WTC11 (cell line): ENCODE data around the gene GLOD4.

Source experiments
- CTCF ChIP-seq: fragments of 200-600 bp; IDR thresholded peaks from 2 replicates; pipeline ENCODE4 v1.8.0; 2022; ENCODE audit warnings: antibody characterized with exemption
- FOXJ3 ChIP-seq: sonication (generic); formaldehyde crosslinking; IDR thresholded peaks from 2 replicates; pipeline ENCODE4 v1.9.0; 2021; ENCODE audit warnings: missing genetic modification reagents, mild to moderate bottlenecking, borderline replicate concordance
- FOXK1 ChIP-seq: sonication (generic); formaldehyde crosslinking; IDR thresholded peaks from 2 replicates; pipeline ENCODE4 v1.8.0; 2022; ENCODE audit warnings: mild to moderate bottlenecking, moderate library complexity, missing genetic modification reagents
- IRF2 ChIP-seq: sonication (generic); formaldehyde crosslinking; IDR thresholded peaks from 2 replicates; pipeline ENCODE4 v1.8.0; 2022; ENCODE audit warnings: low read depth, missing genetic modification reagents, borderline replicate concordance
- NFYB ChIP-seq: sonication (generic); formaldehyde crosslinking; conservative IDR thresholded peaks from 2 replicates; pipeline ENCODE4 v1.8.0; 2022; ENCODE audit warnings: low read depth, missing genetic modification reagents
- ZMAT4 ChIP-seq: fragments of 250-450 bp; sonication (Bioruptor Pico); IDR thresholded peaks from 2 replicates; pipeline ENCODE4 v1.9.0; 2021; ENCODE audit warnings: mild to moderate bottlenecking
- ZNF232 ChIP-seq: sonication (generic); formaldehyde crosslinking; IDR thresholded peaks from 2 replicates; pipeline ENCODE4 v1.8.0; 2022; ENCODE audit warnings: mild to moderate bottlenecking, missing genetic modification reagents
- ZSCAN18 ChIP-seq: fragments of 250-450 bp; sonication (Bioruptor Pico); IDR thresholded peaks from 2 replicates; pipeline ENCODE4 v2.1.2; 2022; ENCODE audit warnings: mild to moderate bottlenecking, moderate library complexity

GRCh38 chr17:767076-767475, 15.0 kb downstream of the GLOD4 start:
- no peak for TF ChIP-seq ZNF232
- no peak for TF ChIP-seq IRF2 (CRISPR knock-in tag)
- TF ChIP-seq ZMAT4 (CRISPR knock-in tag), result no peak
- no peak for TF ChIP-seq CTCF
- no peak for TF ChIP-seq NFYB (CRISPR knock-in tag)
- no peak for TF ChIP-seq ZSCAN18 (CRISPR knock-in tag)
- TF ChIP-seq FOXK1, result no peak
- no peak for TF ChIP-seq FOXJ3 (CRISPR knock-in tag)
